Neural progenitor cell (in vitro differentiated cells): ENCODE results near the gene TMEM234.

Source experiments
- CTCF ChIP-seq: fragments of 200-600 bp; sonication (generic); IDR thresholded peaks from 2 replicates; pipeline ENCODE4 v1.5.1; 2017; ENCODE audit warnings: antibody characterized with exemption, mild to moderate bottlenecking
- EZH2phosphoT487 ChIP-seq: fragments of 200-600 bp; sonication (generic); IDR thresholded peaks from 2 replicates; pipeline ENCODE4 v1.6.1; 2017; ENCODE audit warnings: antibody characterized with exemption

GRCh38 chr1:32241001-32241763 lies 19.0 kb upstream of the TMEM234 start:
- TF ChIP-seq CTCF (no peak), EZH2phosphoT487 (no peak)
